Mucosa of rectum (tissue), 2 donors: ENCODE measurements around the gene TWIST2.

ENCODE experiments used
- H3K27ac ChIP-seq, 2 donors: one replicate each; pipeline ENCODE4 v1.7.0; 2013; ENCODE audit warnings: inconsistent platforms in 2 of 2, low read depth in 2 of 2, low read length in 2 of 2
- H3K27me3 ChIP-seq, 2 donors: one replicate each; pipeline ENCODE4 v1.7.0; 2013; ENCODE audit warnings: low read length in 2 of 2; ENCODE audit not compliant: control insufficient read depth in 2 of 2, insufficient read depth in 2 of 2
- H3K36me3 ChIP-seq, 2 donors: one replicate each; pipeline ENCODE4 v1.7.0; 2013; ENCODE audit warnings: low read length in 2 of 2; ENCODE audit not compliant: control insufficient read depth in 2 of 2, insufficient read depth in 2 of 2
- H3K4me1 ChIP-seq, 2 donors: one replicate each; pipeline ENCODE4 v1.7.0; 2013; ENCODE audit warnings: low read length in 2 of 2, mild to moderate bottlenecking in 1 of 2; ENCODE audit not compliant: control insufficient read depth in 2 of 2, insufficient read depth in 2 of 2
- H3K4me3 ChIP-seq, 2 donors: one replicate each; pipeline ENCODE4 v1.7.0; 2013; ENCODE audit warnings: low read length in 2 of 2
- H3K9ac ChIP-seq, 2 donors: one replicate each; pipeline ENCODE4 v1.7.0; 2013; ENCODE audit warnings: low read length in 2 of 2, low read depth in 1 of 2, mild to moderate bottlenecking in 1 of 2
- H3K9me3 ChIP-seq, 2 donors: one replicate each; pipeline ENCODE4 v1.7.0; 2013; ENCODE audit warnings: low read length in 2 of 2; ENCODE audit not compliant: control insufficient read depth in 2 of 2
- donor health status: healthy.
- donor health status: Normal muscosa, but diverticular disease.

Gene TWIST2

GRCh38 chr2:238903141-238903540 lies 55.3 kb downstream of the TWIST2 start:
- H3K27ac ChIP-seq, result no peak overlapping the region
- H3K27me3 ChIP-seq, result no peaks in the 10 kb centered on the region

GRCh38 chr2:238904177-238904576 lies 56.3 kb downstream of the TWIST2 start:
- no peaks in the 10 kb centered on the region for H3K36me3 ChIP-seq
- no peak overlapping the region for H3K9ac ChIP-seq
- H3K4me3 ChIP-seq, result no peak overlapping the region
- H3K4me1 ChIP-seq, result peaks cover 0 to 2% of the 10 kb centered on the region in 2 donors
- no peaks in the 10 kb centered on the region for H3K27me3 ChIP-seq
- H3K9me3 ChIP-seq, result no peaks in the 10 kb centered on the region
- no peak overlapping the region for H3K27ac ChIP-seq

More at GRCh38 chr2:238903141-238903540, 55.3 kb downstream of the TWIST2 start:
- H3K9ac ChIP-seq, result no peak overlapping the region
- H3K4me3 ChIP-seq, result no peak overlapping the region
- no peaks in the 10 kb centered on the region for H3K4me1 ChIP-seq
- H3K36me3 ChIP-seq, result no peaks in the 10 kb centered on the region
- H3K9me3 ChIP-seq, result no peaks in the 10 kb centered on the region

- H3K27ac ChIP-seq, result no peak overlapping the region
Measured at GRCh38 chr2:238904716-238905115, 56.8 kb downstream of the TWIST2 start.

GRCh38 chr2:238905224-238905623 lies 57.3 kb downstream of the TWIST2 start:
- no peak overlapping the region for H3K27ac ChIP-seq
- no peaks in the 10 kb centered on the region for H3K9me3 ChIP-seq
- no peaks in the 10 kb centered on the region for H3K27me3 ChIP-seq
- H3K36me3 ChIP-seq, result no peaks in the 10 kb centered on the region
- H3K4me1 ChIP-seq, result peaks cover 0 to 4% of the 10 kb centered on the region in 2 donors
- H3K9ac ChIP-seq, result no peak overlapping the region
- H3K4me3 ChIP-seq, result no peak overlapping the region

More at GRCh38 chr2:238904716-238905115, 56.8 kb downstream of the TWIST2 start:
- H3K4me3 ChIP-seq, result no peak overlapping the region
- no peaks in the 10 kb centered on the region for H3K36me3 ChIP-seq
- H3K4me1 ChIP-seq, result peaks cover 0 to 4% of the 10 kb centered on the region in 2 donors
- no peaks in the 10 kb centered on the region for H3K27me3 ChIP-seq
- H3K9me3 ChIP-seq, result no peaks in the 10 kb centered on the region
- no peak overlapping the region for H3K9ac ChIP-seq

- no peak overlapping the region for H3K27ac ChIP-seq
- H3K4me3 ChIP-seq, result no peak overlapping the region
- H3K27me3 ChIP-seq, result no peaks in the 10 kb centered on the region
- peaks cover 0 to 4% of the 10 kb centered on the region in 2 donors for H3K4me1 ChIP-seq
- H3K9me3 ChIP-seq, result no peaks in the 10 kb centered on the region
- no peaks in the 10 kb centered on the region for H3K36me3 ChIP-seq
- H3K9ac ChIP-seq, result no peak overlapping the region
Measured at GRCh38 chr2:238905644-238906043, 57.8 kb downstream of the TWIST2 start.

GRCh38 chr2:238906254-238906935 lies 58.5 kb downstream of the TWIST2 start:
- Histone ChIP-seq H3K4me1 (peaks cover 0 to 4% of the 10 kb centered on the region in 2 donors), H3K4me3 (no peak overlapping the region), H3K27ac (no peak overlapping the region), H3K27me3 (no peaks in the 10 kb centered on the region), H3K36me3 (no peaks in the 10 kb centered on the region), H3K9ac (no peak overlapping the region), H3K9me3 (no peaks in the 10 kb centered on the region)

- Histone ChIP-seq H3K4me1 (peaks cover 0 to 4% of the 10 kb centered on the region in 2 donors), H3K9ac (no peak overlapping the region), H3K27ac (no peak overlapping the region), H3K36me3 (no peaks in the 10 kb centered on the region), H3K9me3 (no peaks in the 10 kb centered on the region), H3K27me3 (no peaks in the 10 kb centered on the region), H3K4me3 (no peak overlapping the region)
Measured at GRCh38 chr2:238906936-238907716, 59.2 kb downstream of the TWIST2 start.

- no peaks in the 10 kb centered on the region for H3K36me3 ChIP-seq
- H3K27me3 ChIP-seq, result no peaks in the 10 kb centered on the region
- H3K4me3 ChIP-seq, result no peak overlapping the region
- H3K9ac ChIP-seq, result no peak overlapping the region
- H3K4me1 ChIP-seq, result peaks cover 0 to 4% of the 10 kb centered on the region in 2 donors
- no peak overlapping the region for H3K27ac ChIP-seq
- H3K9me3 ChIP-seq, result no peaks in the 10 kb centered on the region
Measured at GRCh38 chr2:238907717-238908173, 59.9 kb downstream of the TWIST2 start.

- Histone ChIP-seq H3K4me3 (no peak overlapping the region), H3K9ac (no peak overlapping the region), H3K36me3 (no peaks in the 10 kb centered on the region), H3K4me1 (peaks cover 0 to 4% of the 10 kb centered on the region in 2 donors), H3K9me3 (no peaks in the 10 kb centered on the region), H3K27ac (no peak overlapping the region), H3K27me3 (no peaks in the 10 kb centered on the region)
Measured at GRCh38 chr2:238908960-238909951, 61.4 kb downstream of the TWIST2 start.
